ENCODE measurements around the gene CHMP6.

The CHMP6 gene

DNA sequence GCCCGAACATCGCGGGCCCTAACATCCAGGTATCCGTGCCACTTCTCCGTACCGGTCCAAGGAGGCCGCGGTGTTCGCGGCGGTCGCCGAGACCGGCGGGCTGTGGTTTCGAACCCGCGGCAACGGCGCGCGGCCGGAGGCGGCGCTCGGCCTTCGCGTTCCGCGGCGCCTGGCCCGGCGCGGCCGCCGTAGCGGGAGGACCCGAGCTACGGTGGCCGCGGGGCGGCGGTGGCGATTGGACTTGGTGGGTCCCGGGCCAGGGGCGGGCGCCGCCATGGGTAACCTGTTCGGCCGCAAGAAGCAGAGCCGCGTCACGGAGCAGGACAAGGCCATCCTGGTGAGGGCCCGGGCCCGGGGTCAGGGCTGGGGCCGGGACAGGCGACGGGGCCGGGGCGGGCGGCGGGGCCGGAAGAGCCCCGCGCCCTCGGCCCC, at the start of gene CHMP6:
CHMP6 (plus strand) TSS at position 197 of the 432 bp plus-strand sequence; CDS start at position 275, 78 bp downstream.
- peak within 1 kb of the TSS; percentile 86 for H3K4me3 Mint-ChIP-seq
- no peaks in the 10 kb centered on the region for H3K36me3 Mint-ChIP-seq
- no peaks in the 10 kb centered on the region for H3K9me3 Mint-ChIP-seq (ENCODE audit: low read depth)
- no peaks in the 10 kb centered on the region for H3K27me3 Mint-ChIP-seq
- H3K27ac Mint-ChIP-seq, result peak within 1 kb of the TSS; percentile 70
- peaks cover 21% of the 10 kb centered on the region for H3K4me1 Mint-ChIP-seq (ENCODE audit: low read depth)

DNA sequence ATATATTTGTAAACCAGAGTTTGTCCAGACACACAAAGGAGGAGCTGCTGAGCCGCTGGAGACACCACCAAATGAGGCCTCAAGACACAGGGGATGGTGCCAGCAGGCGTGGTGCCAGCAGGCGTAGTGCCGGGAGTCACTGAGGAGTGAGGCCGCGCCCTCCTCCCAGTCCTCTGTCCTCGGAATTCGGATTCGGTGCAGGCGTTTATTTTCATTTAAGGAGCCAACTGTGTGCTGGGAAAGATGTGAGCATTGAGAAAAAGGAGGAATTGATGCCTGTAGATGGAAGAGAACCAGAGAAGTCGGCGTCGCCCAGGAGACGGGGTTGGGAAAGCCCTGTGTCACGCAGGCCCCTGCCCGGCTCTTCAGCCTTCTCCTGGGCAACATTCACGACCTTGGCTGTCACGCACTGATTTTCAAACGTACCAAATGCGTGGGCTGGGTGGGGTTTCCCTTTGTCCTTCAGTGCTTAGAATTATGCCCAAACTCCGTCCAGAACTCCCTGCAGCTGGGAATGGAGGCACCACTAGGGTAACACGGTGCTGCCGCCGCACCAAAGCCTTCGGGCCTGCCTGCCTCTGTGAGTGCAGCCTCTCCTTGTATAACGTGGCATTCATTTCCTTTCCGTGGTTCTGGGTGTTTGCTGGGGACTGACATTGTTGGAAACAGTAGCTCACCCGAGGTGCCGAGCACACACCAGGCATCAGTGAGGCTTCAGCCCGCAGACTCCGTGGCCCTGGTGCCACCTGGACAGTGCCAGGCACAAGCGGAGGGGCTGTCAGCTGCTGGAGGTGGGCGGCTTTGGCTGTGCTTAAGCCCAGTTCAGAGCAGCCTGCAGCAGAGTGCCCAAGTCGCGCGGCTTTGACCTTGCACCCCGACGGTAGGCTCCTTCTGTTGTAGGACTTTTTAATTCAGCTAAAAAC, 49.0 kb upstream of the CHMP6 start:
- peaks cover 12% of the 10 kb centered on the region for H3K36me3 Mint-ChIP-seq
- H3K4me1 Mint-ChIP-seq (ENCODE audit: low read depth), result peaks cover 20% of the 10 kb centered on the region
- H3K4me3 Mint-ChIP-seq, result no peak overlapping the region

DNA sequence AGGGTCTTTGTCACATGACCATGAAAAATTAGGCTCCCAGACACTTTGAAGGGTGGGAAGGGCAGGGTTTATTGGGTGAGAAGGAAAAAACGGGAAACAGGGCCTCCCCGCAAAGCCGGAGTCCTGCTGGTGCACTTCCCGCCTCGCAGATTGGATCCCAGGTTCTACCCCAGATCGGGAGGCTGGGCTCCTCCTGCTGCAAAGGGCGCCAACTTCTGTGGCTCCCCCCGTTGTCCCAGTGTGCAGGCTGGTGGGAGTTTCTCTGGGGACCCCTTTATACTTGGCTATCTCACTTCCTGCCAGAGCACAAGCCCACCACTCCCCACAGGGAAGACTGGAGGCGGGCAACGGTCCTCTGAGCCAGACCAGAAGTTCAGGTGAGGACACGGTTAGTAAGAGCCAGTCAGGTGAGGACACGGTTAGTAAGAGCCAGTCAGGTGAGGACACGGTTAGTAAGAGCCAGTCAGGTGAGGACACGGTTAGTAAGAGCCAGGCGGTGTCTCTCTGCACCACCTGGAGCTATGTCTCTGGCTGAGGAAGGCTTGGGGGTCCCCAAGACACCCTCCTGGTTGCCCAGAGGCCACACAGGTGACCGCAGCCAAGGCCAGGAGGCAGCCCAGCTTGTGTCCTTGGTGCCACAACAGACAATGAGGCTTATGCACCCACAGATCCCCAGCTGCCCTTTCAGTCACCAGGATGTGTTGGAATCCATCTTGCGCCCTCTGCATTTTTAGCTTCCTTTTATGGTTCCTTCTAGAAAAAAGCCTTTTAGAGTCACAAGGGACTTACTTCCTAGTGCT, 48.1 kb upstream of the CHMP6 start:
- peaks cover 11% of the 10 kb centered on the region for H3K4me1 Mint-ChIP-seq (ENCODE audit: low read depth)
- H3K27me3 Mint-ChIP-seq, result no peaks in the 10 kb centered on the region
- H3K27ac Mint-ChIP-seq, result no peak overlapping the region
- no peaks in the 10 kb centered on the region for H3K9me3 Mint-ChIP-seq (ENCODE audit: low read depth)
- H3K36me3 Mint-ChIP-seq, result peaks cover 10% of the 10 kb centered on the region
- no peak overlapping the region for H3K4me3 Mint-ChIP-seq

More for the DNA sequence above, 49.0 kb upstream of the CHMP6 start:
- Mint-ChIP-seq H3K27me3 (no peaks in the 10 kb centered on the region), H3K27ac (no peak overlapping the region), H3K9me3 (ENCODE audit: low read depth) (no peaks in the 10 kb centered on the region)

DNA sequence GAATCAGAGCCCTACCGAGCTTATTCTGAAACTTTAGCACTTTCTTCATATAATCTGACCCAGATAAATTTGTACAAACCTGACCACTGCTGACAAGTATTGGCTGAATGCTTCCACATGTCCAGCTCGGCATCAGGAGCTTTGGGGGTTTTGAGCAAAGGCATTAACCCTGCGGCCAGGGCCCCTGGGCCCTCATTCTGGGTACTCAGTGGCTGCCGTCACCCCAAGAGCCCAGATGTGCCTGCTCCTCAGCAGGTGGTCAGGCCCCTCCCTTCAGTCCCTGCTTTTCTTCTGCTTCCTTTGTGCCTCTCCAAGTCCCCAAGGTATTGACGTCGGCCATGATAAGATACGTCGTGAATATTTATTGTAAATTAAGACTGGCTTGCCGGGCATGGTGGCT, 47.3 kb upstream of the CHMP6 start:
- Mint-ChIP-seq H3K9me3 (ENCODE audit: low read depth) (no peaks in the 10 kb centered on the region), H3K27me3 (no peaks in the 10 kb centered on the region), H3K4me3 (no peak overlapping the region), H3K27ac (no peak overlapping the region), H3K36me3 (peaks cover 10% of the 10 kb centered on the region), H3K4me1 (ENCODE audit: low read depth) (peaks cover 4% of the 10 kb centered on the region)

DNA sequence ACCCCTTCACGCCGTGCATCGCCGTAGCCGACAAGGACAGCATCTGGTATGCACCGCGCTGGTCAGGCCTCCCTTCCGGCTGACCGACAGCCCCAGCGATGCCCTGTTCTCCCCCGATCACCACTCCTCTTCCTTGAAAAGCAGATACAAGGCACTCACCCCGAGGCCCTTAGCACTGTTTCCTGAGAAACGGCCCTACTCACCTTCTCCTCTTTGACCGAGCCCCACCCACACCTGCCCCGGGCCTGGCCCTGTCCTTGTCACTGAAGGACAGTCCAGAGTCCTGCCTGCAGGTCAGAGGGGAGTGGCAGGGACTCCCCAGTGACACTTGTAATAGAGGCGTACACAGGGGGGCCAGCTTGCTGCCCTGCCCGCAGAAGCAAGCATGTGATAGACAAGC, 45.9 kb upstream of the CHMP6 start:
- Mint-ChIP-seq H3K4me1 (ENCODE audit: low read depth) (no peaks in the 10 kb centered on the region), H3K27me3 (no peaks in the 10 kb centered on the region), H3K27ac (no peak overlapping the region), H3K36me3 (peaks cover 10% of the 10 kb centered on the region), H3K9me3 (ENCODE audit: low read depth) (no peaks in the 10 kb centered on the region), H3K4me3 (no peak overlapping the region)

DNA sequence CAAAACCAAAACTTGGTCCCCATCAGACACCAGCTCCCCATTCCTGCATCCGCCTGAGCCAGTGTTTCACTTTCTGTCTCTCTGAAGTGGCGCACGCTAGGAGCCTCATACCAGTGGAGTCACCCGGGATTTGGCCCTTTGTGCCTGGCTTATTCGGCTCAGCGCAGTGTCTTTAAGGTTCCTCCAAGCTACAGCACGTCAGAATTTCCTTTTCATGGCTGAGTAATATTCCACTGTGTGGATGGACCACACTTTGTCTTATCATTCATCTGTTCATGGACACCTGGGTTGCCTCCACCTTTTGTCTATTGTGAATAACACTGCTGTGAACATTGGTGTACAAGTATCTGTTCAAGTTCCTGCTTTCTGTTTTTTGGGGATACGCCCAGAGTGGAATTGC, 45.2 kb upstream of the CHMP6 start:
- no peak overlapping the region for H3K27ac Mint-ChIP-seq
- H3K36me3 Mint-ChIP-seq, result peaks cover 10% of the 10 kb centered on the region

DNA sequence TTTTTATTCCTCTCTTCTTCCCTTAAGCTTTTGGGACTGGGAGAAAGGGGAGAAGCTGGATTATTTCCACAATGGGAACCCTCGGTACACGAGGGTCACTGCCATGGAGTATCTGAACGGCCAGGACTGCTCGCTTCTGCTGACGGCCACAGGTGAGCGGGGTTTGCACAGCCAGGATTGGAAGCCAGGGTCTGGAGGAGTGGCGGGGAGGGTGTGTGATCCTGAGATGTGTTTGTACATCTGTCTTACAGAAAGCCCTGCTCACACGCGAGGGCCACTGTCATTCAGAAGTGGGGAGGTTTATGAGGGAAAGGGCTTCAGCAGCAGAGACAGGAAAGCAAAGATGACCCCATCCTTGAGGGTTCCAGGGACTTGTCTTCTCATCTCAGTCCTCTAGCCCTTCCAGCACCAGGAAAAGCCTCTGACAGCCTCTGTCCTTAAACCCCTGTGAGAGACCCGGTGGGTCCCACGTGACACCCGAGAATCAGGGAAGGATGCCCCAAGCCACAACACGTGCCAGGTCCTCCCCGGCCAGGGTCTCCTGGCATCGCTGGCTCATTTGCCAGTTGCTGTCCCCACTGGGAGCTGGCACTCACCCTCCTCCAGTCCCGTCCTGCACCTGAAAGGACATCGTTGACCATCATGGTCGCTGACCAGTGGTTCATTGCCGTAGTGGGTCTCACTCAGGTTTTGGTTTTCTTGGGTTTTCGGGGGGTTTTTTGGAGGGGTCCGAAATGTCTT, 44.3 kb upstream of the CHMP6 start:
- Mint-ChIP-seq H3K27ac (no peak overlapping the region), H3K27me3 (no peaks in the 10 kb centered on the region), H3K4me3 (no peak overlapping the region), H3K36me3 (peaks cover 10% of the 10 kb centered on the region), H3K4me1 (ENCODE audit: low read depth) (no peaks in the 10 kb centered on the region), H3K9me3 (ENCODE audit: low read depth) (no peaks in the 10 kb centered on the region)

More for the DNA sequence above, 45.2 kb upstream of the CHMP6 start:
- Mint-ChIP-seq H3K27me3 (no peaks in the 10 kb centered on the region), H3K9me3 (ENCODE audit: low read depth) (no peaks in the 10 kb centered on the region), H3K4me1 (ENCODE audit: low read depth) (no peaks in the 10 kb centered on the region), H3K4me3 (no peak overlapping the region)

DNA sequence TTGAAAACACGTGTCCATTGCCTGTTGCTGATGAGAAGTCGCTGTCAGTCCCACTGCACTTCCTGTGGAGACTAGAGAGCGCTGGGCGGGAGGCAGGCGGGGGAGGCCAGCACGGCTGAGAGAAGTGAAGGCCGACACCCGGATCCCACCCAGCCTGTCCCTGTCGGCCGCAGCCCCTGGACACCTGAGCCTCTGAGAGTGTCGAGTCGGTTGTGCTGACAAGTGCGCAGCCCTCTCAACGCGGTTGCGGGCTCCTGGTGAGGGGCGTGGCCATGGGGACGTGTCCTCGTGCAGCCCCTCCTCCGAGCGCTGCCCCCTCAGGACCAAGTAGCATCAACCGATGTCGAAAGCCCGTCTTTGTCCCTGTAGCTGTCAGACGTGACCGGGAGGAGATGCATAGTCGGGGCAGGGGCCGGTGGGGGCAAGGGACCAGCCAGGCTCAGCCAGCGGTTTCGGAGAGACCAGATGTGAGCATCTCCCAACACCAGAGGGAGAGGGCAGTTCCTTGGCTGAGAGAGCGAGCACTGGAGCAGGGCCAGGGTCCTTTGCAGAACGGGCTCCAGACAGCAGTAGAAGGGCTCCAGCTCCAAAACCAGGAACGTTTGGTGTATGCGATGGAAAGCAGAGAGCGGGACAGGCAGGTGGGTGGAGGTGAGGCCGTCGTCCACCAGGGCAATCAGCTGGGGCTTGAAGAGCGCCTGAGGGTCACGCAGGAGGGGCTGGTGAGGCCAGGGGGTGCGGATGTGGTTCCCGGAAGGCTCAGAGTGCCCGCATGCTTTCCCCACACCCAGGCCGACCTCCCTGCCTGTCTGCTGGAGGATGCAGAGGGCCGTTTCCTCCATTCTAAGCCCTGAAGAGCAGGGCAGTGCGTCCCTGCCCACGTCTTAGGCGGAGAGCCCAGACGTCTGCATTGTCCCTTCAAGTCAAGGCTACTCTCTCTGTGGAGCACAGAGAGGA, 43.3 kb upstream of the CHMP6 start:
- Mint-ChIP-seq H3K4me3 (no peak overlapping the region), H3K27me3 (no peaks in the 10 kb centered on the region), H3K9me3 (ENCODE audit: low read depth) (no peaks in the 10 kb centered on the region), H3K27ac (no peak overlapping the region), H3K4me1 (ENCODE audit: low read depth) (no peaks in the 10 kb centered on the region), H3K36me3 (peaks cover 10% of the 10 kb centered on the region)

DNA sequence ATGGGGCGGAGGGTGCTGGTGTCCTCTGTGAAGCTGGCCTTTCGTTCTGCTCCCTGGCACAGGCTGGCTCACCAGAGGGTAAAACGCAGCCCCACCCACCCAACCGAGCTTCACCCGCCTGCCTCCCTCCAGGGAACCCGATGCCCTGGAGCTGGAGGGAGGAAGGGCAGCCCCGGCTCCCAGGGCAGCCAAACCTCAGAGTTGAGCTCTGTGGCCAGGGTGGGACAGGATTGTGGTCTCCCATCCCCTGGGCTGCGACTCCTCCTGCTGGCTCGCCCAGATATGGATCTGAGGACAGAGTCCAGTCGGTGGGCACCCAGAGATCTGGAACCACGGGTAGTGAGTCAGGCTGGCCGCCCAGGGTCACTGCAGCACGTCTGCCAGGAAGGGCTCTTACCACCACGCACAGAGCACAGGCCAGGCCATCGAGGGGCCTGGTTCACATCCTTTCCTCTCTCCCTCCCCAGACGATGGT, 42.6 kb upstream of the CHMP6 start:
- Mint-ChIP-seq H3K27me3 (no peaks in the 10 kb centered on the region), H3K9me3 (ENCODE audit: low read depth) (no peaks in the 10 kb centered on the region), H3K4me3 (no peak overlapping the region), H3K4me1 (ENCODE audit: low read depth) (no peaks in the 10 kb centered on the region), H3K36me3 (peaks cover 10% of the 10 kb centered on the region), H3K27ac (no peak overlapping the region)

DNA sequence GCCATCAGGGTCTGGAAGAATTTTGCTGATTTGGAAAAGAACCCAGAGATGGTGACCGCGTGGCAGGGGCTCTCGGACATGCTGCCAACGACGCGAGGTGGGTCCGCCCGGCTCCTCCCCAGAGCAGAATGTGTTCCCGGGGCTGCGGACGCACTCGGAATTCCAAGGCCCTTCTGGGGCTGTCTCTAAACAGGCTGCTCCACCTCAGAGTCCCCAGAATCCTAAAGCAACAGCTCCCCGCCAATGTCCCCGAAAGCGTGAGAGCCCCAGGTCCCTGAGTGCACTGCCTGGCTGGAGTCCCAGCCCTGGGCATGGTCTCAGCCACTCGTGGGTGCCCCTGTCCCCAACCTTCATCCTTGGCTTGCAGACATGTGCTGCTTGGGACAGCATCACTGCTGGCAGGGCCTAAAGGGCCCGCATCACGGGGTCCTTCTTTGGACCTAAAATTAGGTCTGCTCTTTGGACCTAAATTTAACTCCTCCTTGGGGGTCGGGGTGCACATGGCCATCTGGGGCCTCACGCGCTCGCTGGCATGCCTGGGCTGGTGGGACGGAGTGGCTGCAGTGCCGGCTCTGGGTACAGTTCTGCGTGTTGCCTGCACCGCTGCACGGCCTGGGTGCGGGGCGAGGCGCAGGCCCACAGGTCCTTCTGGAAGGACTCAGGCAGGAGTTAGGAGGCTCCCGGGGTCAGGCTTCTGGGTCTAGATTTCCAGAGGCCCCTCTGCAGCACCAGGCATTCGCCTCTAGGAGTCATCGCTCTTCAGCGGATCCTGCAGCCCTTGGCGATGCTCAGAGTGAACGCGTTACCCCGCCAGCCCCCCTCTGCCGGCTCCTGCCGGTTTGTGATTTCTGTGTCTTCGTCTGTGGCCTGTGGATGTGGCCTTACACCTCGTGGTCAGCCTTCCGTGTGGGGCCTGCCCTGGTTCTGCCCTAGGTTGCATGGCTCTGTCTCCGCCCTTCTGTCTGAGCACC, 41.9 kb upstream of the CHMP6 start:
- H3K9me3 Mint-ChIP-seq (ENCODE audit: low read depth), result no peaks in the 10 kb centered on the region
- H3K27me3 Mint-ChIP-seq, result no peaks in the 10 kb centered on the region
- H3K4me3 Mint-ChIP-seq, result no peak overlapping the region
- H3K27ac Mint-ChIP-seq, result no peak overlapping the region
- peaks cover 10% of the 10 kb centered on the region for H3K36me3 Mint-ChIP-seq
- no peaks in the 10 kb centered on the region for H3K4me1 Mint-ChIP-seq (ENCODE audit: low read depth)

DNA sequence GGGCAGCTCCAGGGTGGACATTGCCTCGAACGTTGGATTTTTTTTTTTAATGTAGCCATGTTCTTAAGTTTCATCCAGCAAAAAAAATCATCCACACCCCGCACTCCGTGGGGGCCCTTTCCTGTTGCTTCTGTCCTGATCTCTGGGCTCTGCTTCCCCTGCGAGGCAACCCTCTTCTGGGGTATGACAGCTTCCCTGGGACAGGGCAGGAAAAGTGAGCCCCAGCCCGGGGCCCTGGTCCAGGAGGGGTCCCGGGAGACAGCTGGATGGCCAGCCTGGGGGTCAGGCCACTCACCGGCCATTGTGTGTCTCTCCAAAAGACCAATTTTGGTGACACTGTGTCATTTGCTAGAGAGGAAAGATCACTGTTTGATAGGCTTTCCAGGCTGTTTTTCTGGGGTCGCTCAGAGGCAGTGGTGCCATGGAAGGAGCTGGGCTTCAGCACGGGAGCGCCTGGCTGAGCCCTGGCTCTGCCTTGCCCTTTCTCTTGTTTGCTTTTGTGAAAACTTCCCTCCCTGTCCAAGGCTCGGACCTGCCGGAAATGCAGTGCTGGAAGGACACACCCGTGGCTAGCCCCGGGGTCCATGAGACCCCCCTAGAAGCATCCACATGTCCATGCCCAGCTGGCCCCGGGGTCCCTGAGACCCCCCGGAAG, 41.0 kb upstream of the CHMP6 start:
- Mint-ChIP-seq H3K27me3 (no peaks in the 10 kb centered on the region), H3K36me3 (peaks cover 15% of the 10 kb centered on the region), H3K9me3 (ENCODE audit: low read depth) (no peaks in the 10 kb centered on the region), H3K27ac (no peak overlapping the region), H3K4me1 (ENCODE audit: low read depth) (no peaks in the 10 kb centered on the region), H3K4me3 (no peak overlapping the region)

DNA sequence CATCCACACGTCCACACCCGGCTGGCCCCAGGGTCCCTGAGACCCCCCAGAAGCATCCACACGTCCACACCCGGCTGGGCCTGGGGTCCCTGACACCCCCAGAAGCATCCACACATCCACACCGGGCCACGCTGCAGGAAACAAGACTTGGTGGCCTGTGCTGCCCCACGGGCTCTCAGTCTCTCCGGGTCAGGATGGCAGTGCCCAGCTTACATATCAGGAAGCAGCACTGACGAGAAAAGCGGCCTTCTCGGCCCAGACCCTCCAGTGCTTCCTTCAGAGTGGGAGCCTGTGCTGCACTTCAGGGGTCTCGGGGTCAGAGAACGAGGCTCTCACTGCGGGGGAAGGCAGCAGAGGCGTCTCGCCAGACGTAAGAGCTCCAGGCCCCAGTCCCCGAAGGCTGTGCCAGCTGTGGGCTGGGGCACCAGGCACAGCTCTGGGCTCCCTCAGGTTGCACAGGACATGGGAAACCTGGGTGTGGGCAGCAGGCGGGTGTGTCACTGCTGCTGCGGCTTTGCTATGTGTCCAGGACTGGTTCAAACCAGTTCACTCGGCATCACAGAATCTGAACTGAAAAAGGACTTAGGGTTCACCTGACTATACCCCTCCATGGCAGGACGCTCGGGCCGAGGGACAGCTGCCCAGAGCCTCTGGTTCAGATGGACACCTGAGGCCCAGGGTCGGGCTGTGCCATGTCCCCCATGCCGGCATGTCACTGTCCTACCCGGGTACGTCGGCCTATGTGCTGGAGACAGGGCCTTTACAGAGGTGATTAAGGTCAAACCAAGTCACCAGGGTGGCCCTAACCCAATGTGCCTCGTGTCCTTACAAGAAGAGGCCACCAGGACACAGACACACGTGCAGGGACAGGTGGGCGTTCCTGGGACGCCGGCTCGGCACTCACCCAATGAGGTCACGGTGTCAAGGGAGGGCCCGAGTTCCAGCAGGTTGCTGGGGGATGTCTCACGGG, 40.2 kb upstream of the CHMP6 start:
- Mint-ChIP-seq H3K36me3 (peaks cover 10% of the 10 kb centered on the region), H3K4me1 (ENCODE audit: low read depth) (no peaks in the 10 kb centered on the region), H3K27ac (no peak overlapping the region), H3K27me3 (no peaks in the 10 kb centered on the region), H3K4me3 (no peak overlapping the region), H3K9me3 (ENCODE audit: low read depth) (no peaks in the 10 kb centered on the region)
